ENCODE measurements around the gene CBX8.

- TF ChIP-seq POLR2AphosphoS5 (IDR thresholded peaks at IDR 0.05; ENCODE audit: borderline replicate concordance, low read depth, low read length), result no peak
- no peak for TF ChIP-seq EZH2 (IDR thresholded peaks at IDR 0.05)
Measured at GRCh38 chr17:79749958-79750357, 46.9 kb downstream of the CBX8 start.

Measured in SK-N-MC (cell line).